GM19467 (cell line): ENCODE data around the gene MS4A2.
"Not testable (repeated sequence)": the region's sequence is repeated elsewhere in the genome, so short reads cannot be mapped to it uniquely, and the experiment has no call there.

Source experiments
- ATAC-seq: cut with Tn5 transposase; IDR thresholded peaks from one replicate; pipeline ENCODE4 v1.9.1; 2021; ENCODE audit warnings: mild to moderate bottlenecking, moderate library complexity; ENCODE audit not compliant: unreplicated experiment

MS4A2 gene

DNA sequence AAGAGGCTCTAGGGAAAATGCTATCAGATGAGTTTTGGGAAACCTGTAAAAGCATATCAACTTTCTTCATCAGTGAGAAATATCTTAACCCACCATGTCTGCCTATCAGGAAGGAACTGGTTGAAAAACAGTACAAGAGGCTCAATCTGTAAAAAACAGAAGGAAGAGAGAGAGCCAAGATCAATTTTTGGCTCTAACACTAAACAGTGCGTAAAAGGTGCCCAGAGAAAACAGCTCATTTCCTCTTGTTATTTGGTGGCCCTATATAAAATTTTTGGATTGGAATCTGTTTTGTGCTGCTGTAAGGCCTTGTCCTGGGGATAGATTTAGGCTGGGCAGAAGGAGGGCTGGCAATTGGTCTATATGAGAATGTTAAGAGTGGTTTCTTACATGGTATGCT, 12.1 kb downstream of the MS4A2 start:
- ATAC-seq, result no peak

GRCh38 chr11:60101368-60101767, 12.9 kb downstream of the MS4A2 start:
- not testable (repeated sequence) for ATAC-seq

DNA sequence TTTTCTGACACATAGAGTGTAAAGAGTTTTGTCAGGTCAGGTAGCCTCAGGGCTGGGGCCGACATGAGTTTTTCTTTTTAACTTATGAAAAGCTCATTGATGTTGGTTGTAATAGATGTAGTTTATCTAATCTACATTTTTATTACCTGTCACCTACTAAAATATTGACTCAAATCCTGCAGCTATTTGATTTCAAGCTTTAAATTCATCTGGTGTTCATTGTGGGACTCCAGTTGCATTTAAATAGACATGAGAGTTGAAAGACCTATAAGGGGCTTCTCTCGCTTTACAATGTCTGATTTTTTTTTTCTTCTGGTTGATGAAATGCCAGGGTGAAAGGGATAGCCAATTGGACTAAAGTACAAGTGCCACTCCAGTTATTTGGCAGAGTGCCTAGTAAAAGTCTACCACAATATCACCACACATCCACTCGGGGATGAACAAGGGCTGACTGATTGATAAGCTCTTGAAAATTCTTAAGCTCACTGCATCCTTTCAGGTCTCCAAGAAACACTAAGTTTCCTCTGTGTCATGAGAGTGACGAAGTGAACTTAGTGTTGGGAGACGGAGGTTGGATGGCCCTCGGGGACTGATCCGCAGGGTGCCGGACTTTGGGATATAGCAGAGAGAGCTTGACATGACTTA, 16.1 kb downstream of the MS4A2 start:
- ATAC-seq, result not testable (repeated sequence)

DNA sequence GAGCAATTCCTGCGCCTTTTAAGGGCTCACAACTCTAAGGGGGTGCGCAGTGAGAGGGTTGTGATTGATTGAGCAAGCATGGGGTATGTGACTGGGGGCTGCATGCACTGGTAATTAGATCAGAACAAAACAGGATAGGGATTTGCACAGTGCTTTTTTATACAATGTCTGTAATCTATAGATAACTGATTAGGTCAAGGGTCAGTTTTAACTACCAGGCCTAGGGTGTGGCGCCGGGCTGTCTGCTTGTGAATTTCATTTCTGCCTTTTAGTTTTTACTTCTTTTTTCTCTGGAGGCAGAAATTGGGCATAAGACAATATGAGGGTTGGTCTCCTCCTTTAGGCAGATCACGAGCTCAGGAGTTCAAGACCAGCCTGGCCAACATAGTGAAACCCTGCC, 20.2 kb downstream of the MS4A2 start:
- ATAC-seq, result not testable (repeated sequence)

DNA sequence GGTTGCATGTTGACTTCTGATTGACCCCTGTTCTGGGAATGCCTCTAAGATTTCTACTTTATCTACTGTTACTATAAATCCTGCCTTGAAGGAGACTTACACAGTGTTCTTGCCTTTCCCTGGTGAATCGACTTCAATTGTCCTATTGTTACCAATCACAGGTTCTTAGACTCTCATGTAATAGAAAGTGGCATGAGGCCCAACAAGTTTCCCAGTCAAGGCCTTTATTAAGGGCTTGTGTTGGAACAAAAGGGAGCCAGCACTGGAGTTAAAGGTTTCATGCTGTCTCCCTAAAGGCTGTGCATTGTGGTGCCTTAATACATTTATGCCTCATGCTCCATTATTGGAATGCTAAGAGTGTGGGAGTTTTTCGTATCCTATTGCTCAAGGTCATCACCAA, 23.3 kb downstream of the MS4A2 start:
- ATAC-seq, result no peak

- no peak for ATAC-seq
These were observed 28.7 kb downstream of the MS4A2 start for GRCh38 chr11:60116996-60117790.

DNA sequence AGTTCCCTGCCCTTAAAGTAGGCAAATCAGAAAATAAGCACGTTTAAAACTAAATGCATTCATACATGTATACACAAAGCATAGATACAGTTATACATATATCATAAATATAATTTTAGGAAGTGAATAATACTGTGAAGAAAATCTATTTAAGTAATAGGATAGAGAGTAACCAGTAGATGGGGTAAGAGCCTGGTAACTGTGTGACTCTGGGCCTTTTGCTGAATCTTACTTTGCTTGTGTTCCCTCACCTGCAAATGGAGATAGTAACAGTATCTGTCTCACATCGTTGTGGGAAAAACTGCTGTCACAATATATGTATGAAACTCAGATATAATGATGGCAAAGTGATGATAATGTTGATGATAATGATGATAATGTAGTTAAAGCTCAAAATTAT, 29.9 kb downstream of the MS4A2 start:
- no peak for ATAC-seq

- ATAC-seq, result no peak
These were observed 31.2 kb downstream of the MS4A2 start for GRCh38 chr11:60119710-60120109.

DNA sequence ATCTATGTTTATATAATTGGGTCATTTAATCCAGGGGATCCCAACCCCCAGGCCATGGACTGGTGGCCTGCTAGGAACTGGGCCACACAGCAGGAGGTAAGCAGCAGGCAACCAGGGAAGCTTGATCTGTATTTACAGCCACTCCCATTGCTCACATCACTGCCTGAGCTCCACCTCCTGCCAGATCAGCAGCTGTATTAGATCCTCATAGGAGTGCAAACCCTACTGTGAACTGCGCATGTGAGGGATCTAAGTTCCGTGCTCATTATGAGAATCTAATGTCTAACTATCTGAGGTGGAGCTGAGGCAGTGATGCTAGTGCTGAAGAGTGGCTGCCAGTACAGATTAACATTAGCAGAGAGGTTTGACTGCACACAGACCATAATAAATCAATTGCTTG, 32.8 kb downstream of the MS4A2 start:
- ATAC-seq, result no peak

GRCh38 chr11:60122414-60123036, 34.1 kb downstream of the MS4A2 start:
- no peak for ATAC-seq

- ATAC-seq, result no peak
These were observed 36.5 kb downstream of the MS4A2 start for GRCh38 chr11:60124802-60125432.

- ATAC-seq, result no peak
These were observed 37.6 kb downstream of the MS4A2 start for GRCh38 chr11:60125956-60126585.

GRCh38 chr11:60127311-60127811, 38.9 kb downstream of the MS4A2 start:
- no peak for ATAC-seq

DNA sequence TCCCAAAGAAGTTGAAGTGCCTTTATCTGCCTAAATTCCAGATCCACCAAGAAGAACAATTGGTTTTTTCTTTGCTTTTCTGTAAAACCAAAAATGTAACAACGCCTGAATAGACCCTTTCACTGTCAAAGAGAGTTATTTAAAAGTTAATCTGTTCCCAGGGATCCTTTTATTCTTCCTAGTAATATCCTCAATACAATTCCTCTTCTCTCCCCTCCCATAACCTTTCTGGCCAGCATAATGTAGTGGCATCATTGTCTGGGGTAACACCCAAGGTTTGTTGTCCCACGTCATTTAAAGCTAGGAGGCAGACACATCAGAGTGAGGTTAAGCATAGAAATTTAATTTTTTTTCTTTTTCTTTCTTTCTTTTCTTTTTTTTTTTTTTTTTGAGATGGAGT, 39.9 kb downstream of the MS4A2 start:
- ATAC-seq, result no peak

GRCh38 chr11:60128866-60129265, 40.4 kb downstream of the MS4A2 start:
- ATAC-seq, result not testable (repeated sequence)

DNA sequence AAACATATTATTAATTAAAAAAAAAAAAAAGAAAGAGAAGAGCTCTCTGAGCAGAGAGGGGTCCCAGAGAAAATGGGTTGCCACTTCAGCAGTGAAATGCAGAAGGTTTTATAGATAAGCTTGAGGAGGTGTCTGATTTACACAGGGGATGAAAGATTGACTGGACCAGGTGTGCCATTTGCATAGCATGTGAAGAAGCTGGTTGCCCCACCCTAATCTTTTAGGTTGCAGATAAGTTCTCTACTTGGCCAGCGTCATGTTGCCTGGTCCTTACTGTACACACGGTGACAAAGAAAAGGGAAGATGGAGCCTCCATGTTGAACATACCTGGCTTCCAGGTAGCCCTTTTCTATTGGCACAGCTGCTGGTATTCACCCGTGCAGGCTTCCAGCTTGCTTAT, 41.4 kb downstream of the MS4A2 start:
- no peak for ATAC-seq

GRCh38 chr11:60130496-60130895, 42.0 kb downstream of the MS4A2 start:
- ATAC-seq, result no peak

- ATAC-seq, result no peak
These were observed 43.4 kb downstream of the MS4A2 start for GRCh38 chr11:60131912-60132311.

GRCh38 chr11:60133917-60134316, 45.5 kb downstream of the MS4A2 start:
- no peak for ATAC-seq

GRCh38 chr11:60143768-60144167, 55.3 kb downstream of the MS4A2 start:
- no peak for ATAC-seq

- no peak for ATAC-seq
These were observed 57.2 kb downstream of the MS4A2 start for GRCh38 chr11:60145677-60146076.
